Type B pancreatic cell (in vitro differentiated cells): ENCODE results near the gene MTMR3. TPM values are rescaled to one million over a fixed set of nuclear protein-coding genes. Genes with fewer than 3 reads are reported as not detected.
A peak's percentile ranks its signal among the peaks of the same experiment; 100 is the strongest.

Experiments
- DNase-seq: peaks from one replicate; pipeline ENCODE4 v3.0.0; 2021; ENCODE audit warnings: mixed read lengths; ENCODE audit not compliant: unreplicated experiment; ENCODE audit errors: extremely low spot score
- H3K27ac Mint-ChIP-seq: 2 replicates; pipeline ENCODE4 v1.8.0; 2021; ENCODE audit warnings: mild to moderate bottlenecking, mixed read lengths
- H3K27me3 Mint-ChIP-seq: 2 replicates; pipeline ENCODE4 v1.8.0; 2021; ENCODE audit warnings: mixed read lengths
- H3K36me3 Mint-ChIP-seq: 2 replicates; pipeline ENCODE4 v1.8.0; 2021; ENCODE audit warnings: mixed read lengths
- H3K4me1 Mint-ChIP-seq: one replicate; pipeline ENCODE4 v1.8.0; 2021; ENCODE audit warnings: mixed read lengths; ENCODE audit not compliant: unreplicated experiment
- H3K4me3 Mint-ChIP-seq: 2 replicates; pipeline ENCODE4 v1.8.0; 2021; ENCODE audit warnings: mild to moderate bottlenecking, mixed read lengths
- H3K9me3 Mint-ChIP-seq: 2 replicates; pipeline ENCODE4 v1.8.0; 2021; ENCODE audit warnings: mixed read lengths
- CTCF ChIP-seq: fragments of 200-600 bp; sonication (generic); conservative IDR thresholded peaks from 2 replicates; pipeline ENCODE4 v1.5.0; 2021; ENCODE audit warnings: antibody characterized with exemption, mild to moderate bottlenecking
- total RNA-seq: library from RNA; stranded (reverse); gene quantifications from 2 replicates; pipeline ENCODE4 v1.2.1, GENCODE V29; 2021; ENCODE audit warnings: low replicate concordance

The MTMR3 gene
- total RNA-seq, 1 donor from 2014 or later, result 54.3 TPM

DNA sequence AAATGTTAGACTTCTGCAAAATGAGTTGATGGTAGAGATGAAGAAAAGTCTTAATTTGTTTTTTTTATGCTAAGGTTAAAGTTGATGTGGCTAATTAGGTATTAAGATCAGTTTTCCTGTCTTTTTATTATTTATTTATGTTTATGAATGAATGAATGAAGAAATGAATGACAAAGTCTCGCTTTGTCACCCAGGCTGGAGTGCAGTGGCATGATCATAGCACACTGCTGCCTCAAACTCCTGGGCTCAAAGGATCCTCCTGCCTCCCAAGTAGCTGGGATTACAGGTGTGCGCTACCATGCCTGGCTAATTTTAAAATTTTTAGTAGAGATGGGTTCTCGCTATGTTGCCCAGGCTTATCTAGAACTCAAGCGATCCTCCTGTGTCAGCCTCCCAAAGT, 29.2 kb downstream of the MTMR3 start:
- Mint-ChIP-seq H3K36me3 (peaks cover 6% of the 10 kb centered on the region), H3K27me3 (no peaks in the 10 kb centered on the region), H3K4me3 (no peak overlapping the region), H3K9me3 (peaks cover 14% of the 10 kb centered on the region), H3K27ac (no peak overlapping the region), H3K4me1 (peaks cover 46% of the 10 kb centered on the region)
- no peak for TF ChIP-seq CTCF
- DNase-seq, result no peak

DNA sequence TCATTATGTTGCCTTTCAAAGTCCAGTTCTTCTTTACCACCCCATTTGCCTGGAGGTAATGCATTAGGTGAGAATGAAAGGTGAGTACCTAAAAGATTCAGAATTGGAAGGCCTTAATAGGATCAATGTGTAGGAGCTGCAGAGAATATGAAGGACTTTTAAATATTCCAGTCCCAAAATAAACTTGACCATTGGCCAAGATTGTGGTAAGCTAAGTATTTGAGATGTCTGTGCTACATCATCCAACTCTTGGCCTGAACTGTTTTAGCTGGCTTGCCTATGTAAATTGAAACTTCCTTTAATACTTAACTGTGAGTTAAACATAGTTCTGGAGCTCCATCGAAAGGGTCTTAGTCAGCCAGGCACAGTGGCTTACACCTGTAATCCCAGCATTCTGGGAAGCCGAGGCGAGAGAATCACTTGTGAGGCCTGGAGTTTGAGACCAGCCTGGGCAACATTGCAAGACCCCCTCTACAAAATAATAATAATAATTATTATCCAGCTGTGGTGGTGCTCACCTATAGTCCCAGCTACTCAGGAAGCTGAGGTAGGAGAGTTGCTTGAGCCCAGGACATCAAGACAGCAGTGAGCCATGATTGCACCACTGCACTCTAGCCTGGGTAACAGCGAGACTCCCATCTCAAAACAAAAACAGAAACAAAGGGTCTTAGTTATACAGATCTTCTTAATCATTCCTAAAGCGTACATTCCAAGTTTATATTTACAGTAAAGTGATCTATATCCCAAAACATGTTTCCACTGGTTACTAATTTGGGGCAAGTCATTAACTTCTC, 29.8 kb downstream of the MTMR3 start:
- no peak for TF ChIP-seq CTCF
- peaks cover 41% of the 10 kb centered on the region for H3K4me1 Mint-ChIP-seq
- peaks cover 3% of the 10 kb centered on the region for H3K36me3 Mint-ChIP-seq
- DNase-seq, result no peak
- peaks cover 9% of the 10 kb centered on the region for H3K9me3 Mint-ChIP-seq
- no peak overlapping the region for H3K27ac Mint-ChIP-seq
- H3K27me3 Mint-ChIP-seq, result no peaks in the 10 kb centered on the region
- no peak overlapping the region for H3K4me3 Mint-ChIP-seq

DNA sequence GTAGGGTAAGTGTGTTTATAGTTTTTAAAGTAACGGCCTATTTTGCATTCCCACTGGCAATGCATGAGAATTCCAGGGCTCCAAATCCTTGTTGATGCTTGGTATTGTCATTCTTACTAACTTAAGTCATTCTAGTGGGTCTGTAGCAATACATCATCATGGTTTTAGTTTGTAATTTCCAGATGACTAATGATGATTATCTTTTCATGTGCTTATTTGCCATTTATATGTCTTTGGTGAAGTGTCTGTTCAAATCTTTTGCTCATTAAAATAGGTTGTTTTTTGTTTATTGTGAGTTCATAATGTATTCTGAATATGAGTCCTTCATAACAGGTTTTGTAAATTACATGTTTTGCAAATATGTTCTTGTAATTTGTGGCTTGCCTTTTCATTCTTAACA, 31.2 kb downstream of the MTMR3 start:
- peaks cover 3% of the 10 kb centered on the region for H3K36me3 Mint-ChIP-seq

DNA sequence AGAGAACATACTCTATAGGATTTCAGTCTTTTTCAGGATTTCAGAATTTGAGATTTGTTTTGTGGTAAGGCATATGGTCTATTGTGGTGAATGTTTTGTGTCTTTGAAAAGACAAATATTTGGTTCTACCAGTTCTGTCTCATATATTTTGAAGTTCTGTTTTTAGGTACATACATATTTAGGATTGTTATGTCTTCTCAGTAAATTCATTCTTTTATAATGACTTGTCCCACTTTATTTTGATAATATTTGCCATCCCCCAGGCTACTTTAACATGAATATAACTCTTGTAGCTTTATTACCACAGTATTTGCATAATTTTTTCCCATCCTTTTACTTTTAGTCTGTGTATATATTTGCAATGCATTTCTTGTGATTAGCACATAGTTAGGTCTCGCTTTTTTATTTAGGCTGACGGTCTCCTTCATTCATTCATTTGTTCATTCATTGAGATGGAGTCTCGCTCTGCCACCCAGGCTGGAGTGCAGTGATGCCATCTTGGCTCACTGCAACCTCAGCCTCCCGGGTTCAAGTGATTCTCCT, 32.1 kb downstream of the MTMR3 start:
- Mint-ChIP-seq H3K27ac (no peak overlapping the region), H3K9me3 (peaks cover 7% of the 10 kb centered on the region), H3K4me3 (peak overlapping the region; percentile 33), H3K36me3 (peaks cover 3% of the 10 kb centered on the region), H3K27me3 (no peaks in the 10 kb centered on the region), H3K4me1 (peaks cover 38% of the 10 kb centered on the region)
- no peak for TF ChIP-seq CTCF
- no peak for DNase-seq

More for the DNA sequence above, 31.2 kb downstream of the MTMR3 start:
- Mint-ChIP-seq H3K4me1 (peaks cover 37% of the 10 kb centered on the region), H3K4me3 (peak overlapping the region; percentile 56), H3K27me3 (no peaks in the 10 kb centered on the region), H3K27ac (peak overlapping the region; percentile 66), H3K9me3 (peaks cover 7% of the 10 kb centered on the region)
- no peak for TF ChIP-seq CTCF
- no peak for DNase-seq

- H3K4me3 Mint-ChIP-seq, result peak overlapping the region; percentile 44
- peaks cover 3% of the 10 kb centered on the region for H3K36me3 Mint-ChIP-seq
- peak overlapping the region; percentile 46 for H3K27ac Mint-ChIP-seq
- TF ChIP-seq CTCF, result no peak
- H3K9me3 Mint-ChIP-seq, result peaks cover 7% of the 10 kb centered on the region
- no peak for DNase-seq
- peaks cover 29% of the 10 kb centered on the region for H3K4me1 Mint-ChIP-seq
- no peaks in the 10 kb centered on the region for H3K27me3 Mint-ChIP-seq
These were observed 33.1 kb downstream of the MTMR3 start for GRCh38 chr22:29916007-29916544.
